Sigmoid colon (tissue), 7 donors: Measurements from ENCODE around the gene WNK1. TPM values are rescaled to one million over a fixed set of nuclear protein-coding genes. Genes with fewer than 3 reads are reported as not detected.

Experiments used
- DNase-seq: peaks from one replicate; pipeline ENCODE4 v3.0.0-alpha.2; 2019
- H3K27ac ChIP-seq, 4 donors: fragments of 200-600 bp; sonication (generic); one replicate each; pipeline ENCODE4 v1.5.1; 2016 to 2019; ENCODE audit warnings: mild to moderate bottlenecking in 1 of 4
- H3K27me3 ChIP-seq, 3 donors: fragments of 200-600 bp; sonication (generic); one replicate each; pipeline ENCODE4 v1.5.1; 2019; ENCODE audit warnings: mild to moderate bottlenecking in 1 of 3
- H3K36me3 ChIP-seq, 4 donors: fragments of 200-600 bp; sonication (generic); one replicate each; pipeline ENCODE4 v1.5.1; 2016 to 2019
- H3K4me1 ChIP-seq, 4 donors: fragments of 200-600 bp; sonication (generic); one replicate each; pipeline ENCODE4 v1.5.1; 2017 to 2019
- H3K4me3 ChIP-seq, 4 donors: fragments of 200-600 bp; sonication (generic); one replicate each; pipeline ENCODE4 v1.5.1; 2017 to 2019; ENCODE audit warnings: mild to moderate bottlenecking in 2 of 4, moderate library complexity in 1 of 4
- H3K9me3 ChIP-seq, 4 donors: fragments of 200-600 bp in 3 of 4; sonication (generic) in 3 of 4; one replicate each; pipeline versions ENCODE4 v1.5.1 to v1.6.1; 2013 to 2019
- CTCF ChIP-seq, 4 experiments: fragments of 450-650 bp in 3 of 4; fragments of 200-600 bp in 1 of 4; IDR thresholded peaks; one replicate each; pipeline ENCODE4 v1.5.1; 2016 to 2019; ENCODE audit warnings: antibody characterized with exemption in 4 of 4, mild to moderate bottlenecking in 3 of 4, moderate library complexity in 2 of 4
- EP300 ChIP-seq, 4 donors: sonication (generic); formaldehyde crosslinking; IDR thresholded peaks; one replicate each; pipeline ENCODE4 v1.6.1; 2017; ENCODE audit warnings: antibody characterized with exemption in 4 of 4
- POLR2A ChIP-seq, 2 donors: fragments of 450-650 bp; IDR thresholded peaks; one replicate each; pipeline ENCODE4 v1.6.1; 2016; ENCODE audit warnings: antibody characterized with exemption in 2 of 2, mild to moderate bottlenecking in 2 of 2, moderate library complexity in 2 of 2
- POLR2AphosphoS5 ChIP-seq, 4 donors: sonication (generic); formaldehyde crosslinking; IDR thresholded peaks; one replicate each; pipeline ENCODE4 v1.6.1; 2017; ENCODE audit warnings: antibody characterized with exemption in 4 of 4
- WGBS, 2 donors: extraction: QIAGEN DNeasy Blood & Tissue Kit; methylation state at CpG; one replicate each; pipeline ENCODE4 v1.1.7; 2013; 5-methylcytosine and 5-hydroxymethylcytosine counted together
- intact Hi-C: fragments of 100-400 bp; cut with DNase I; formaldehyde crosslinking; loops from one replicate; pipeline ENCODE4 v1.15.1; 2023
- polyA plus RNA-seq, 3 donors: library from polyadenylated mRNA; stranded (reverse); fragments of 200-250 nt; gene quantifications; one replicate each; pipeline ENCODE4 v1.2.3, GENCODE V29; 2013
- total RNA-seq, 4 donors: library from RNA; depleted of rRNA; stranded (reverse); fragments of >200 nt; gene quantifications; one replicate each; pipeline ENCODE4 v1.1.0, GENCODE V29; 2016
- donor health status: healthy with polysubstance abuse.
- donor health status: Bipolar disorder and iron deficiency.
- donor health status: healthy.

The WNK1 gene
- total and polyA plus RNA-seq, 7 donors = 13.2 to 146 (median 73.6) TPM

- Histone ChIP-seq H3K9me3 (no peaks in the 10 kb centered on the region), H3K4me3 (no peak overlapping the region), H3K4me1 (no peaks in the 10 kb centered on the region), H3K27me3 (no peaks in the 10 kb centered on the region), H3K27ac (no peak overlapping the region), H3K36me3 (peaks cover 0 to 25% (median 1%) of the 10 kb centered on the region in 4 donors)
- 98% methylated on average over 3 of the region's 3 CpGs for WGBS, 2 donors
- TF ChIP-seq POLR2A (IDR thresholded peaks at IDR 0.05) (no peak), CTCF (IDR thresholded peaks at IDR 0.05) (no peak), EP300 (IDR thresholded peaks at IDR 0.05) (no peak), POLR2AphosphoS5 (IDR thresholded peaks at IDR 0.05) (no peak)
- DNase-seq = no peak
- intact Hi-C loops = no loop called here
Observed at GRCh38 chr12:938810-939209, 186.4 kb downstream of the WNK1 start.

GRCh38 chr12:943051-943450, 190.7 kb downstream of the WNK1 start:
- Histone ChIP-seq H3K27me3 (no peaks in the 10 kb centered on the region), H3K36me3 (peaks cover 0 to 20% (median 1%) of the 10 kb centered on the region in 4 donors), H3K9me3 (no peaks in the 10 kb centered on the region), H3K27ac (no peak overlapping the region), H3K4me1 (peaks cover 0 to 9% (median 2%) of the 10 kb centered on the region in 4 donors), H3K4me3 (no peak overlapping the region)
- no peak for TF ChIP-seq EP300 (IDR thresholded peaks at IDR 0.05)
- TF ChIP-seq POLR2A (IDR thresholded peaks at IDR 0.05) = no peak
- TF ChIP-seq CTCF (IDR thresholded peaks at IDR 0.05) = no peak
- no peak for TF ChIP-seq POLR2AphosphoS5 (IDR thresholded peaks at IDR 0.05)
- intact Hi-C loops = loop anchor here (10.0 kb wide), 1 partner anchor 642 kb away; no protein-coding TSS in a partner anchor
- DNase-seq = no peak
- 89 to 94% methylated on average over 6 of the region's 6 CpGs for WGBS, 2 donors

GRCh38 chr12:944211-944610, 191.8 kb downstream of the WNK1 start:
- no peak for DNase-seq
- Histone ChIP-seq H3K4me1 (peaks cover 0 to 16% (median 9%) of the 10 kb centered on the region in 4 donors), H3K27me3 (no peaks in the 10 kb centered on the region), H3K4me3 (no peak overlapping the region), H3K9me3 (no peaks in the 10 kb centered on the region), H3K36me3 (peaks cover 0 to 20% (median 0%) of the 10 kb centered on the region in 4 donors), H3K27ac (no peak overlapping the region)
- intact Hi-C loops = loop anchor here (10.0 kb wide), 1 partner anchor 641 kb away; no protein-coding TSS in a partner anchor
- WGBS, 2 donors = 62 to 89% methylated on average over 7 of the region's 7 CpGs
- TF ChIP-seq EP300 (IDR thresholded peaks at IDR 0.05) (no peak), POLR2A (IDR thresholded peaks at IDR 0.05) (no peak), CTCF (IDR thresholded peaks at IDR 0.05) (no peak), POLR2AphosphoS5 (IDR thresholded peaks at IDR 0.05) (no peak)

GRCh38 chr12:946212-946611, 193.8 kb downstream of the WNK1 start:
- no peak for TF ChIP-seq POLR2A (IDR thresholded peaks at IDR 0.05)
- no peak for TF ChIP-seq EP300 (IDR thresholded peaks at IDR 0.05)
- no peak for TF ChIP-seq CTCF (IDR thresholded peaks at IDR 0.05)
- TF ChIP-seq POLR2AphosphoS5 (IDR thresholded peaks at IDR 0.05) = no peak
- H3K27me3 ChIP-seq = no peaks in the 10 kb centered on the region
- intact Hi-C loops = loop anchor here (10.0 kb wide), 1 partner anchor 639 kb away; no protein-coding TSS in a partner anchor
- no peaks in the 10 kb centered on the region for H3K9me3 ChIP-seq
- H3K27ac ChIP-seq = no peak overlapping the region
- H3K36me3 ChIP-seq = peaks cover 0 to 13% (median 0%) of the 10 kb centered on the region in 4 donors
- no peak overlapping the region for H3K4me3 ChIP-seq
- DNase-seq = no peak
- peaks cover 0 to 21% (median 11%) of the 10 kb centered on the region in 4 donors for H3K4me1 ChIP-seq

GRCh38 chr12:946631-947030, 194.3 kb downstream of the WNK1 start:
- intact Hi-C loops = loop anchor here (10.0 kb wide), 1 partner anchor 638 kb away; no protein-coding TSS in a partner anchor
- H3K27ac ChIP-seq = no peak overlapping the region

More at GRCh38 chr12:946631-947030, 194.3 kb downstream of the WNK1 start:
- TF ChIP-seq EP300 (IDR thresholded peaks at IDR 0.05) (no peak), POLR2A (IDR thresholded peaks at IDR 0.05) (no peak)
- Histone ChIP-seq H3K36me3 (peaks cover 0 to 10% (median 0%) of the 10 kb centered on the region in 4 donors), H3K4me1 (peaks cover 0 to 21% (median 11%) of the 10 kb centered on the region in 4 donors), H3K27me3 (no peaks in the 10 kb centered on the region), H3K4me3 (no peak overlapping the region), H3K9me3 (no peaks in the 10 kb centered on the region)
- WGBS, 2 donors = 75 to 76% methylated on average over 6 of the region's 6 CpGs
- DNase-seq = no peak
